ENCODE data around the gene TXNRD2. TPM values are rescaled to one million over a fixed set of nuclear protein-coding genes. Genes with fewer than 3 reads are reported as not detected.

Gene TXNRD2
- total RNA-seq, 4 donors from 2014 or later, result 16.7 to 33.1 (median 20.3) TPM

DNA sequence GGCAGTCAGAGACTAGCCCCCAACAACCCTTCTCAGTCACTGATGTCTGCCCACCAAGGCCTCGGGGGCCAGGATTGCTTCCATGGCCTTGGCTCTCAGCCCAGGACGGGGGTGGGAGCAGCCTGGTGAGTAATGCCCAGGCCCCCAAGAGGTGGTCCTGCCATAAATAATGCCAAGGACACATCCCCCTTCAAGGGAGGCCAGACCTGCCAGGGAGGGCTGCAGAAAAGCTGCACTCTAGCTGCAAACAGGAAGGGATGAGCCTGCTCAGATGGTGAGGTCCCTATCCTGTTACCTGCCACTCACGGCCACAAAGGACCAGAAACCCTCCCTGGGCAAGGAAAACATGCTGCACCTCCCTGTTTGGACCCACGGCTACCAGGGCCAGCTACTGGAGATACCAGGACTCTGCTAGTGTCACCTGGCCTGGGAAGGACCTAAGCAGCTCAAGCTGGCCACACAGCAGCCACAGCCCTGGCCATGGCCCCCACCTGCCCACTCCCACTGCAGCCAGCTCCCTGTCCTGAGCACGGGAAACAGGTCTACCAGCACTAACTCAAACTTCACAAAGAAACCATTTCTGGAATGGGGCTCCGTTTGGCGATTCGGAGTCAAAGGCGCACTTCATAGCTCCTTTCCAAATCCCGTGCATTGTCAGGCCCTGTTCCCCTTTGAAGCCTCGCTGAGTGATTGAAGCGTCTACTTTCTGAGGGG, 99.1 kb downstream of the TXNRD2 start:
- no peak for ATAC-seq
- Histone ChIP-seq H3K27me3 (no peaks in the 10 kb centered on the region), H3K4me1 (peaks cover 0 to 20% (median 3%) of the 10 kb centered on the region in 3 donors), H3K36me3 (peaks cover 0 to 5% of the 10 kb centered on the region in 2 donors), H3K27ac (no peak overlapping the region), H3K9me3 (no peaks in the 10 kb centered on the region), H3K4me3 (no peak overlapping the region)
- no peak for TF ChIP-seq POLR2A (IDR thresholded peaks at IDR 0.05)
- no peak for TF ChIP-seq CTCF (IDR thresholded peaks at IDR 0.05)
- no peak for TF ChIP-seq POLR2AphosphoS5 (IDR thresholded peaks at IDR 0.05)
- no peak for TF ChIP-seq EP300 (IDR thresholded peaks at IDR 0.05)
- no CpG with 5 or more reads among the region's 12 CpGs for WGBS, 2 donors (ENCODE audit: low coverage in 1 of 2)

- no peaks in the 10 kb centered on the region for H3K27me3 ChIP-seq
- H3K36me3 ChIP-seq, result peaks cover 0 to 2% of the 10 kb centered on the region in 2 donors
- no peak overlapping the region for H3K27ac ChIP-seq
- TF ChIP-seq EP300 (IDR thresholded peaks at IDR 0.05), result no peak
- TF ChIP-seq CTCF (IDR thresholded peaks at IDR 0.05), result no peak
- no peak for TF ChIP-seq POLR2AphosphoS5 (IDR thresholded peaks at IDR 0.05)
- no peak for TF ChIP-seq POLR2A (IDR thresholded peaks at IDR 0.05)
- ATAC-seq, result no peak
- peaks cover 0 to 20% (median 3%) of the 10 kb centered on the region in 3 donors for H3K4me1 ChIP-seq
- H3K4me3 ChIP-seq, result no peak overlapping the region
- WGBS, 2 donors (ENCODE audit: low coverage in 1 of 2), result 74 to 91% methylated on average over 4 of the region's 8 CpGs
- H3K9me3 ChIP-seq, result no peaks in the 10 kb centered on the region
Observed at GRCh38 chr22:19841641-19842392, 99.8 kb downstream of the TXNRD2 start.

DNA sequence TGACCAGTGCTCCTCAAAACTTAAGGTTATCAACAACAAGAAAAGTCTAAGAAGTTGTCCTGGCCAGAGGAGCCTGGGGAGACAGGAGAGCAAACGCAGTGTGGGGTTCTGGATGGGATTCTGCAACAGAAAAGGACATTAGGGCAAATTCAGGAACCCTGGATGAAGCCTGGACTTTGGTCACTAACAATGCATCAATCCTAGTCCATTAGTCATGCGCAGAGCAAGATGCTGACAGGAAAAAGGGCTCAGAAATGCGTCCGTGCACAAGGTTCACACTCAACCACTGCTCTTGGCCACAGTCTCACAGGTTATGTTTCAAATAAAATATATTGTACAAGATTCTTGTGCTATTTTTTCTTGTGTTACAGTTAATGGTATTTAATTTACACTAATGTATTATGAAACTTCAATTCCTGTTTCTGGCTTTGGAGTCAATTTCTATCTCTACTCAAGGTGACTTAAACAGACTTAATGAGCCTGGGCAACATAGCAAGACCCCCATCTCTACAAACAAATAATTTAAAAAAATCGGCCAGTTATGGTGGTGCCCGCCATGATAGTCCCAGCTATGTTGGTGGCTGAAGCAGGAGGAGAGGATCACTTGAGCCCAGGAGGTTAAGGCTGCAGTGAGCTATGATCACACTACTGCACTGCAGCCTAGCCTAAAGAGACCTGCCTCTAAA, 100.5 kb downstream of the TXNRD2 start:
- no peaks in the 10 kb centered on the region for H3K9me3 ChIP-seq
- no peak overlapping the region for H3K27ac ChIP-seq
- WGBS, 2 donors (ENCODE audit: low coverage in 1 of 2), result 92 to 93% methylated on average over 5 to 6 of the region's 6 CpGs
- H3K36me3 ChIP-seq, result no peaks in the 10 kb centered on the region
- no peak for ATAC-seq
- no peaks in the 10 kb centered on the region for H3K27me3 ChIP-seq
- H3K4me3 ChIP-seq, result no peak overlapping the region
- TF ChIP-seq POLR2A (IDR thresholded peaks at IDR 0.05) (no peak), CTCF (IDR thresholded peaks at IDR 0.05) (no peak), POLR2AphosphoS5 (IDR thresholded peaks at IDR 0.05) (no peak), EP300 (IDR thresholded peaks at IDR 0.05) (no peak)
- peaks cover 0 to 20% (median 3%) of the 10 kb centered on the region in 3 donors for H3K4me1 ChIP-seq

DNA sequence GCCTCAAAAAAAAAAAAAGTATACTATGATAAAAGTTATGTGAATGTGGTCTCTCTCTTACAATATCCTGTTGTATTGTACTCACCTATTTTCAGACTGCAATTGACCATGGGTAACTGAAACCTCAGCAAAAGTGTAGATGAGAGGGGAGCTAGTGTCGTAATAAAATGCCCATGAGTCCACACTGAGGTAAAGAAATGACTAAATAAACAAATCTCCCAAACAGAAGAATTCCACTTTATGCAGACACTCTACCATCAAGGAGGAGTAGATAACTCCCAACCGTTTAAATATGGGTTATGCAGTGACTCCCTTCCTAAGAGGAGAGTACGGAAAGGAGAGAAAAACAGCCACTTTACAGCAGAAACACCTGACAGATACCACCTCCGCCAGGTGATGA, 101.6 kb downstream of the TXNRD2 start:
- ATAC-seq, result no peak
- 77 to 85% methylated on average over 3 to 4 of the region's 4 CpGs for WGBS, 2 donors (ENCODE audit: low coverage in 1 of 2)
- TF ChIP-seq POLR2AphosphoS5 (IDR thresholded peaks at IDR 0.05), result no peak
- no peak for TF ChIP-seq POLR2A (IDR thresholded peaks at IDR 0.05)
- TF ChIP-seq CTCF (IDR thresholded peaks at IDR 0.05), result no peak
- TF ChIP-seq EP300 (IDR thresholded peaks at IDR 0.05), result no peak

More for the DNA sequence above, 101.6 kb downstream of the TXNRD2 start:
- Histone ChIP-seq H3K27ac (no peak overlapping the region), H3K36me3 (no peaks in the 10 kb centered on the region), H3K4me3 (no peak overlapping the region), H3K4me1 (peaks cover 0 to 17% (median 1%) of the 10 kb centered on the region in 3 donors), H3K9me3 (no peaks in the 10 kb centered on the region), H3K27me3 (no peaks in the 10 kb centered on the region)
